CD8-positive, alpha-beta memory T cell (primary cell): Measurements from ENCODE around the gene RCC1. TPM values are rescaled to one million over a fixed set of nuclear protein-coding genes. Genes with fewer than 3 reads are reported as not detected.
"Not testable (repeated sequence)": the region's sequence is repeated elsewhere in the genome, so short reads cannot be mapped to it uniquely, and the experiment has no call there.

ENCODE experiments used
- CTCF ChIA-PET: fragments of 350-600 bp; sonication (Branson Sonifier 250); formaldehyde crosslinking; loops from one replicate; lab custom pipeline; 2021; ENCODE audit warnings: antibody characterized with exemption; lab: Charles Lee
- POLR2A ChIA-PET: fragments of 350-600 bp; sonication (Branson Sonifier 250); formaldehyde crosslinking; loops from one replicate; lab custom pipeline; 2021; ENCODE audit warnings: antibody characterized with exemption; lab: Charles Lee
- DNase-seq, 5 donors: peaks; one replicate each; pipeline versions ENCODE4 v3.0.0 to v3.0.0-alpha.2; 2020 to 2022; ENCODE audit warnings: mixed read lengths in 1 of 5
- H3K27ac ChIP-seq: one replicate; pipeline ENCODE4 v1.7.0; 2013; ENCODE audit warnings: low read depth, mild to moderate bottlenecking, low read length, moderate library complexity
- H3K27me3 ChIP-seq: 2 replicates; pipeline ENCODE4 v1.7.0; 2013; ENCODE audit warnings: low read length, mild to moderate bottlenecking; ENCODE audit not compliant: insufficient read depth, poor library complexity, severe bottlenecking
- H3K36me3 ChIP-seq: 2 replicates; pipeline ENCODE4 v1.7.0; 2013; ENCODE audit warnings: mild to moderate bottlenecking, low read length, moderate library complexity; ENCODE audit not compliant: insufficient read depth
- H3K4me1 ChIP-seq: 2 replicates; pipeline ENCODE4 v1.7.0; 2013; ENCODE audit warnings: mild to moderate bottlenecking, low read length, moderate library complexity; ENCODE audit not compliant: insufficient read depth
- H3K4me3 ChIP-seq: 2 replicates; pipeline ENCODE4 v1.7.0; 2013; ENCODE audit warnings: mild to moderate bottlenecking, low read length
- H3K9me3 ChIP-seq: 2 replicates; pipeline ENCODE4 v1.7.0; 2013; ENCODE audit warnings: mild to moderate bottlenecking, low read length
- H3K27ac Mint-ChIP-seq, 8 donors: one replicate each; pipeline ENCODE4 v1.8.0; 2020 to 2021; ENCODE audit warnings: mixed read lengths in 8 of 8, mild to moderate bottlenecking in 6 of 8, inconsistent platforms in 3 of 8, moderate library complexity in 3 of 8
- H3K27me3 Mint-ChIP-seq, 2 donors: one replicate each; pipeline ENCODE4 v1.8.0; 2020 to 2021; ENCODE audit warnings: mixed read lengths in 2 of 2, mild to moderate bottlenecking in 1 of 2, moderate library complexity in 1 of 2
- H3K36me3 Mint-ChIP-seq, 3 donors: one replicate each; pipeline ENCODE4 v1.8.0; 2020 to 2021; ENCODE audit warnings: mixed read lengths in 3 of 3, inconsistent platforms in 1 of 3, mild to moderate bottlenecking in 1 of 3
- H3K4me1 Mint-ChIP-seq, 3 donors: one replicate each; pipeline ENCODE4 v1.8.0; 2020 to 2021; ENCODE audit warnings: mixed read lengths in 3 of 3, inconsistent platforms in 1 of 3, mild to moderate bottlenecking in 1 of 3
- H3K4me3 Mint-ChIP-seq, 7 donors: one replicate each; pipeline ENCODE4 v1.8.0; 2020 to 2021; ENCODE audit warnings: mixed read lengths in 7 of 7, mild to moderate bottlenecking in 6 of 7, moderate library complexity in 4 of 7, inconsistent platforms in 2 of 7
- H3K9me3 Mint-ChIP-seq, 5 donors: one replicate each; pipeline ENCODE4 v1.8.0; 2020 to 2022; ENCODE audit warnings: mixed read lengths in 5 of 5, mild to moderate bottlenecking in 3 of 5, moderate library complexity in 2 of 5, inconsistent platforms in 1 of 5
- polyA plus RNA-seq: library from polyadenylated mRNA; unstranded; fragments of 300-500 nt; fragmentation: Illumina TruSeq; gene quantifications from one replicate; pipeline ENCODE4 v1.2.3, GENCODE V29; 2021
- total RNA-seq, 2 experiments: library from RNA; stranded (reverse); gene quantifications; one replicate each; pipeline ENCODE4 v1.2.3, GENCODE V29; 2021

The RCC1 gene
- total RNA-seq (100 to 1,000 TPM; 115 to 116 TPM), polyA plus RNA-seq (14.0 TPM)

GRCh38 chr1:28505406-28506187, at the start of gene RCC1:
Gene RCC1 (plus strand): TSS chr1:28506043. CDS start chr1:28529867, 23,824 bp downstream.
- H3K4me3 ChIP-seq: peak within 1 kb of the TSS; percentile 99
- ChIA-PET POLR2A (interaction anchor here (0.6 to 3.7 kb wide), 14 partner anchors 13 to 408 kb away, joined by 3 to 28 read pairs (median 4); partner anchors contain the start of genes GMEB1, RNU11, TAF12 and TRNAU1AP), CTCF (interaction anchor here (0.8 to 1.9 kb wide), 3 partner anchors 76 to 676 kb away, joined by 3 to 9 read pairs (median 5); partner anchors contain the start of gene SRSF4)
- H3K27me3 Mint-ChIP-seq: peaks cover 0 to 6% of the 10 kb centered on the region in 2 donors
- DNase-seq: peak; percentile 90 to 98 (median 96)
- H3K27ac ChIP-seq: peak within 1 kb of the TSS; percentile 90
- H3K36me3 Mint-ChIP-seq: peaks cover 4 to 52% (median 17%) of the 10 kb centered on the region in 3 donors
- peaks cover 28% of the 10 kb centered on the region for H3K36me3 ChIP-seq
- H3K9me3 Mint-ChIP-seq: no peaks in the 10 kb centered on the region
- H3K4me1 Mint-ChIP-seq: peaks cover 40 to 49% (median 49%) of the 10 kb centered on the region in 3 donors
- no peaks in the 10 kb centered on the region for H3K9me3 ChIP-seq
- peak within 1 kb of the TSS; percentile 93 to 99 (median 97) for H3K4me3 Mint-ChIP-seq
- peaks cover 41% of the 10 kb centered on the region for H3K4me1 ChIP-seq
- H3K27ac Mint-ChIP-seq: peak within 1 kb of the TSS; percentile 89 to 99 (median 96)
- no peaks in the 10 kb centered on the region for H3K27me3 ChIP-seq

GRCh38 chr1:28456078-28456477, 49.8 kb upstream of the RCC1 start:
- ChIA-PET CTCF (no interaction called here), POLR2A (interaction anchor here (0.6 kb wide), 1 partner anchor 402 kb away, joined by 5 read pairs; no protein-coding TSS in a partner anchor)
- Histone ChIP-seq H3K27me3 (no peaks in the 10 kb centered on the region), H3K4me3 (no peak overlapping the region), H3K36me3 (peaks cover 7% of the 10 kb centered on the region), H3K9me3 (no peaks in the 10 kb centered on the region), H3K4me1 (peaks cover 8% of the 10 kb centered on the region), H3K27ac (no peak overlapping the region)
- H3K36me3 Mint-ChIP-seq: peaks cover 6 to 33% (median 11%) of the 10 kb centered on the region in 3 donors
- no peaks in the 10 kb centered on the region for H3K27me3 Mint-ChIP-seq
- peak overlapping the region in 3 of 8 donors; percentile 1 to 44 (median 23) for H3K27ac Mint-ChIP-seq
- no peaks in the 10 kb centered on the region for H3K9me3 Mint-ChIP-seq
- H3K4me1 Mint-ChIP-seq: peaks cover 0 to 7% (median 2%) of the 10 kb centered on the region in 3 donors
- no peak for DNase-seq
- H3K4me3 Mint-ChIP-seq: no peak overlapping the region

- H3K4me3 ChIP-seq: no peak overlapping the region
- H3K4me3 Mint-ChIP-seq: no peak overlapping the region
- peaks cover 8% of the 10 kb centered on the region for H3K4me1 ChIP-seq
- CTCF ChIA-PET: no interaction called here
- no peaks in the 10 kb centered on the region for H3K27me3 ChIP-seq
- H3K27me3 Mint-ChIP-seq: no peaks in the 10 kb centered on the region
- H3K27ac Mint-ChIP-seq: peak overlapping the region in 2 of 8 donors; percentile 42 to 54
- H3K4me1 Mint-ChIP-seq: peaks cover 0 to 6% (median 0%) of the 10 kb centered on the region in 3 donors
- H3K36me3 Mint-ChIP-seq: peaks cover 6 to 38% (median 12%) of the 10 kb centered on the region in 3 donors
- DNase-seq: no peak
- H3K36me3 ChIP-seq: peaks cover 7% of the 10 kb centered on the region
- no peak overlapping the region for H3K27ac ChIP-seq
- H3K9me3 Mint-ChIP-seq: no peaks in the 10 kb centered on the region
- no peaks in the 10 kb centered on the region for H3K9me3 ChIP-seq
- POLR2A ChIA-PET: no interaction called here
Measured at GRCh38 chr1:28457678-28458077, 48.2 kb upstream of the RCC1 start.

GRCh38 chr1:28458237-28459228, 47.3 kb upstream of the RCC1 start:
- Mint-ChIP-seq H3K9me3 (no peaks in the 10 kb centered on the region), H3K4me1 (peaks cover 0 to 6% (median 0%) of the 10 kb centered on the region in 3 donors), H3K4me3 (no peak overlapping the region), H3K27ac (peak overlapping the region in 1 of 8 donors; percentile 20), H3K27me3 (no peaks in the 10 kb centered on the region), H3K36me3 (peaks cover 6 to 36% (median 10%) of the 10 kb centered on the region in 3 donors)
- DNase-seq: no peak
- ChIA-PET CTCF (no interaction called here), POLR2A (no interaction called here)
- Histone ChIP-seq H3K36me3 (peaks cover 7% of the 10 kb centered on the region), H3K27me3 (no peaks in the 10 kb centered on the region), H3K27ac (no peak overlapping the region), H3K4me1 (peaks cover 8% of the 10 kb centered on the region), H3K4me3 (no peak overlapping the region), H3K9me3 (no peaks in the 10 kb centered on the region)

GRCh38 chr1:28466226-28466778, 39.5 kb upstream of the RCC1 start:
- no peak for DNase-seq
- Histone ChIP-seq H3K27me3 (no peaks in the 10 kb centered on the region), H3K4me1 (no peaks in the 10 kb centered on the region), H3K4me3 (no peak overlapping the region), H3K27ac (no peak overlapping the region), H3K36me3 (no peaks in the 10 kb centered on the region), H3K9me3 (no peaks in the 10 kb centered on the region)
- H3K36me3 Mint-ChIP-seq: peaks cover 0 to 39% (median 15%) of the 10 kb centered on the region in 3 donors
- ChIA-PET CTCF (no interaction called here), POLR2A (no interaction called here)
- peaks cover 0 to 5% (median 4%) of the 10 kb centered on the region in 3 donors for H3K4me1 Mint-ChIP-seq
- no peaks in the 10 kb centered on the region for H3K27me3 Mint-ChIP-seq
- H3K9me3 Mint-ChIP-seq: no peaks in the 10 kb centered on the region
- peak overlapping the region in 3 of 8 donors; percentile 19 to 78 (median 38) for H3K27ac Mint-ChIP-seq
- H3K4me3 Mint-ChIP-seq: no peak overlapping the region

GRCh38 chr1:28470146-28470545, 35.7 kb upstream of the RCC1 start:
- Histone ChIP-seq H3K4me3 (no peak overlapping the region), H3K27ac (no peak overlapping the region), H3K36me3 (no peaks in the 10 kb centered on the region), H3K9me3 (no peaks in the 10 kb centered on the region), H3K4me1 (no peaks in the 10 kb centered on the region), H3K27me3 (no peaks in the 10 kb centered on the region)
- CTCF ChIA-PET: no interaction called here
- Mint-ChIP-seq H3K9me3 (no peaks in the 10 kb centered on the region), H3K27me3 (no peaks in the 10 kb centered on the region), H3K4me1 (peaks cover 0 to 5% (median 4%) of the 10 kb centered on the region in 3 donors), H3K27ac (no peak overlapping the region), H3K36me3 (peaks cover 5 to 41% (median 15%) of the 10 kb centered on the region in 3 donors), H3K4me3 (no peak overlapping the region)
- POLR2A ChIA-PET: interaction anchor here (0.6 kb wide), 1 partner anchor 204 kb away, joined by 4 read pairs; no protein-coding TSS in a partner anchor
- no peak for DNase-seq

- DNase-seq, H3K27me3 Mint-ChIP-seq, H3K9me3 Mint-ChIP-seq, H3K27ac ChIP-seq, H3K27me3 ChIP-seq, H3K4me3 ChIP-seq, H3K4me1 Mint-ChIP-seq, H3K4me1 ChIP-seq, H3K4me3 Mint-ChIP-seq, H3K9me3 ChIP-seq: not testable (repeated sequence)
- Mint-ChIP-seq H3K27ac (peak overlapping the region in 1 of 8 donors; percentile 70), H3K36me3 (peaks cover 13 to 62% (median 15%) of the 10 kb centered on the region in 3 donors)
- CTCF ChIA-PET: interaction anchor here (0.7 kb wide), 1 partner anchor 332 kb away, joined by 4 read pairs; no protein-coding TSS in a partner anchor
- POLR2A ChIA-PET: interaction anchor here (0.6 kb wide), 1 partner anchor 102 kb away, joined by 5 read pairs; no protein-coding TSS in a partner anchor
- peaks cover 24% of the 10 kb centered on the region for H3K36me3 ChIP-seq
Measured at GRCh38 chr1:28479497-28479896, 26.3 kb upstream of the RCC1 start.
